Measurements from ENCODE around the gene ACVRL1. TPM values are rescaled to one million over a fixed set of nuclear protein-coding genes. Genes with fewer than 3 reads are reported as not detected.

Gene ACVRL1
- total RNA-seq, 1 donor from 2014 or later, result 0.49 TPM

DNA sequence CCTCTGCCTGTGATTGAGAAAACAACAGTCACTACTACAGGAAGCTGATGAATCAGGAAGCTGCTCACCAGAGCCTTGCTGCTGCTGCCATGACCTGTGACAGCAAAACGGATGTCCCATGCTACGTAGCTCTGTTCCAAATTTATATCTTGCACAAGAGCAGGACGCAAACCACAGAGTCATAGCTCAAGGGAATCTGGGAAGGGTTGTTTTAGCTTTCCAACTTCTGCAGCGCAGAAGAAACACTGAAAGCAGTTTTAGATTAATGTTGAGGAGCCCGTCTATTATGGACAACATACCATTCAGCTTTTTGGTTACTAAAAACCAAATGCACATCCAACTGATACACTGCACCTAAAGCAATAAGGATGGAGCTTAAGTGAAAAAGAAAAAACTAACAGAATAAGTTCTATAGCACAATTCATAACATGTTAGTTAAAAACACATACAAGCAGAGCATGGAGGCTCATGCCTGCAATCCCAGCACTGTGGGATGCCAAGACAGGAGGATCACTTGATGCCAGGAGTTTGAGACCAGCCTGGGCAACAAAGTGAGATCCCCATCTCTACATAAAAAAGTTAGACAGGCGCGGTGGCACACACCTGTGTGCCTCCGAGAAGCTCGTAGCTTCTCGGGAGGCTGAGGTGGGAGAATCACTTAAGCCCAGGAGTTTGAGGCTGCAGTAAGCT, 21.1 kb upstream of the ACVRL1 start:
- Mint-ChIP-seq H3K4me1 (peaks cover 14% of the 10 kb centered on the region), H3K4me3 (no peak overlapping the region), H3K36me3 (ENCODE audit: low read depth) (no peaks in the 10 kb centered on the region), H3K9me3 (no peaks in the 10 kb centered on the region), H3K27ac (ENCODE audit: unreplicated experiment) (peak overlapping the region; percentile 29), H3K27me3 (ENCODE audit: low read depth) (peaks cover 4% of the 10 kb centered on the region)
- TF ChIP-seq, protein P1, sequence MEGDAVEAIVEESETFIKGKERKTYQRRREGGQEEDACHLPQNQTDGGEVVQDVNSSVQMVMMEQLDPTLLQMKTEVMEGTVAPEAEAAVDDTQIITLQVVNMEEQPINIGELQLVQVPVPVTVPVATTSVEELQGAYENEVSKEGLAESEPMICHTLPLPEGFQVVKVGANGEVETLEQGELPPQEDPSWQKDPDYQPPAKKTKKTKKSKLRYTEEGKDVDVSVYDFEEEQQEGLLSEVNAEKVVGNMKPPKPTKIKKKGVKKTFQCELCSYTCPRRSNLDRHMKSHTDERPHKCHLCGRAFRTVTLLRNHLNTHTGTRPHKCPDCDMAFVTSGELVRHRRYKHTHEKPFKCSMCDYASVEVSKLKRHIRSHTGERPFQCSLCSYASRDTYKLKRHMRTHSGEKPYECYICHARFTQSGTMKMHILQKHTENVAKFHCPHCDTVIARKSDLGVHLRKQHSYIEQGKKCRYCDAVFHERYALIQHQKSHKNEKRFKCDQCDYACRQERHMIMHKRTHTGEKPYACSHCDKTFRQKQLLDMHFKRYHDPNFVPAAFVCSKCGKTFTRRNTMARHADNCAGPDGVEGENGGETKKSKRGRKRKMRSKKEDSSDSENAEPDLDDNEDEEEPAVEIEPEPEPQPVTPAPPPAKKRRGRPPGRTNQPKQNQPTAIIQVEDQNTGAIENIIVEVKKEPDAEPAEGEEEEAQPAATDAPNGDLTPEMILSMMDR (conservative IDR thresholded peaks at IDR 0.05), result no peak
- DNase-seq (ENCODE audit: low read depth, low spot score), result no peak

DNA sequence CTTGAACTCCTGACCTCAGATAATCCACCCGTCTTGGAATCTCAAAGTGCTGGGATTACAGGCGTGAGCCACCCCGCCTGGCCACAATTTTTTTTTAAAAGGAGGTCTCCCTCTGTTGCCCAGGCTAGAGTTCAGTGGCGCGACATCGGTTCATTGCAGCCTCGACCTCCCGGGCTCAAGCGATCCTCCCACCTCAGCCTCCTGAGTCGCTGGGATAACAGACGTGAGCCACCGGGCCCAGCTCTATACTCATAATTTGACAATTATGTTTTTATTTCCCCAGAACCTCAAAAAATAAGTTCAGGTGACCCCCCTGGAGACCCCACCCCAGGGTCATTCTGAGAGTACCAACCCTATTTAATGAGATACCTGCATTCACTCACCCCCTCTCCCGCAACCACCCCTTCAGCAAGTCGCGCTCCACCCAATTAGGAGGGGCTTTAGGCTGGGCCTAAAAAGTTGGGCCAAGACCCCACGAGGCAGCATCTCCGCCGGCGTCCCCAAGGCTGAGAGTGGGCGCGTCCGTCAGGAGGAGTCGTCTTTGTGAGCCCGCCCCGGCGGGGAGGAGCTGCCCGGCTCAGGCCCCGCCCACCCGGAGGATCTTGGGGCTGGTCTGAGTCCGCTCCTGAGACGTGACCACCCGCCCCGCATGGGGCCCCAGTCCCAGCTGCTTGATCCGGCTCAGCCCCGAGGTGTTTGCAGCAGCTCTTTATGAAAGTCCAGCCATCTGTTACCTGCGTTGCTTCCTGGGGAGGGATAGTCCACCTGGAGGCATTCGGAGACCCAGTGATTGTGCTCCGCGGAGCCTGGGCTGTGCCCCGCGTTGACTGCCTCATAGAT, 19.6 kb upstream of the ACVRL1 start, which contains the start of gene ANKRD33:
TSS of gene ANKRD33 (plus strand) at position 628 of the 840 bp plus-strand sequence. CDS start at position 712, 84 bp downstream.
- no peak within 1 kb of the TSS for H3K27ac Mint-ChIP-seq (ENCODE audit: unreplicated experiment)
- no peaks in the 10 kb centered on the region for H3K9me3 Mint-ChIP-seq
- TF ChIP-seq, protein P1 (conservative IDR thresholded peaks at IDR 0.05), result no peak
- H3K27me3 Mint-ChIP-seq (ENCODE audit: low read depth), result peaks cover 4% of the 10 kb centered on the region
- no peaks in the 10 kb centered on the region for H3K36me3 Mint-ChIP-seq (ENCODE audit: low read depth)
- H3K4me3 Mint-ChIP-seq, result peak within 1 kb of the TSS; percentile 59
- peaks cover 14% of the 10 kb centered on the region for H3K4me1 Mint-ChIP-seq
- peak; percentile 66 for DNase-seq (ENCODE audit: low read depth, low spot score)

DNA sequence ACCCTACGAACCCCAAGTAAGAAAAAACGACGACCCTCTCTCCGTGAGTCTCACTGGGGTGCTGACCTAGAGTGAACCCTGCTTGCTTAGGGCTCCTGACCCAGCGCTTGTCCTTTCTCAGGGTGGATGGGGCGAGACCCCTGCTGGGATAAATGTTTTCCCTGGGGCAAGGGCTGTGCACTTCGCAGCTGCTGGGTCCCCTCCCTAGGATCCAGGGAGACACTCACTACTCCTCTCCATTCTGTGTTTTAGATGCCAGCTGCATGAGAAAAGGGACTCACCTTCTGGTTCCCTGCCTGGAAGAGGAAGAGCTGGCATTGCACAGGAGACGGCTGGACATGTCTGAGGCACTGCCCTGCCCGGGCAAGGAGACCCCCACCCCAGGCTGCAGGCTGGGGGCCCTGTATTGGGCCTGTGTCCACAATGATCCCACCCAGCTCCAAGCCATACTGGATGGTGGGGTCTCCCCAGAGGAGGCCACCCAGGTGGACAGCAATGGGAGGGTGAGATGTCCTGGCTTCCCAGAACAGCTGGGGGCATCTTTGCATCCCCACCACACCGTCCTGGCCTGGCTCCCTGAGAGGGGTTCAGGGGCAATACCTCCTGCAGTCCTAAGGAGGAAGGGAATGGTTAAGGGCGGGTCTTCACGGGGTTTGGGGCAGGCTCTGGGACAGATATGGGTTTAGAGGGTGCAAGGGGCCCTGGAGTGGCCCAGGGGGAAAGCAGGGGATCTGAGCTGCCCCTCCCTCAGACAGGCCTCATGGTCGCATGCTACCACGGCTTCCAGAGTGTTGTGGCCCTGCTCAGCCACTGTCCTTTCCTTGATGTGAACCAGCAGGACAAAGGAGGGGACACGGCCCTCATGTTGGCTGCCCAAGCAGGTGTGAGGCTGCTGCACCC, 18.7 kb upstream of the ACVRL1 start:
- Mint-ChIP-seq H3K4me3 (no peak overlapping the region), H3K9me3 (no peaks in the 10 kb centered on the region), H3K4me1 (peaks cover 14% of the 10 kb centered on the region), H3K36me3 (ENCODE audit: low read depth) (no peaks in the 10 kb centered on the region), H3K27me3 (ENCODE audit: low read depth) (peaks cover 4% of the 10 kb centered on the region), H3K27ac (ENCODE audit: unreplicated experiment) (no peak overlapping the region)
- TF ChIP-seq, protein P1 (conservative IDR thresholded peaks at IDR 0.05), result no peak
- DNase-seq (ENCODE audit: low read depth, low spot score), result no peak

DNA sequence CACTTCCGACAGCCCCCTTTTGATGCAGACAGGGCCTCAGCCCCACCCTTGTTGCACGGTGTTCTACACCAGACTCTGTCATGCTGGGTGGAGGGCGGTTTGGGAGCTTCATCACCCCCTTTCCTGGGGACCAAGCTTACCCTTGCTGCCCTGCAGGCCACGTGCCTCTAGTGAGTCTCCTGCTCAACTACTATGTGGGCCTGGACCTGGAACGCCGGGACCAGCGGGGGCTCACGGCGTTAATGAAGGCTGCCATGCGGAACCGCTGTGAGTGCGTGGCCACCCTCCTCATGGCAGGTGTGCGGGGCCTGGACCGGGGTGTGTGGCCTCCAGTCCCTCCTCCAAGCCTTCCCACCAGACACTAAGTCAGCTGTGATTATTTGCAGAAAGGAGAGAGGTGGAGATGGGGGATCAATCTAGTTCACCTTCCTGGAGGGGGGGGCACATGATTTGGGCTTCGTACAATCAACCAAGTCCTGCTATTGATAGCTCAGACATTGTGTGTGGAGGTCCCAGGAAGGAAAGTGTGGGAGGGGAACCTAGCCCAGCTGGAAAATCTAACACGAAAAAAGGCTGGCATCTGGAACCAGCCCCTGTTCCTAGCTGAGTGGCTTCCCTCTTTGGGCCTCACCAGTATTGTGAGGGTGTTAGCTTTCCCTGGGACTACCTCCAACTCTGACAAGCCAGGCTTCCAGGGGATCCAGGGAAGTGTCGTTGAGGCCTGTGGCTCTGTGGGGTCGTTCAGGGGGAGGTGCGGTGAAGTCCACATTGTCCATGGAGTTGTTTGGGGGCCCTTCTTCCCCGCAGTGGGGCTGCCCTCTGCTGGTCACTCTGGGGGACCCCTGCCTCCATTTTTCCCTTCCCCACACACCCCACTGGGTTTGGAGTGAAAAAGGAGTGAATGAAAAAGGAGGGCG, 17.8 kb upstream of the ACVRL1 start:
- no peak overlapping the region for H3K4me3 Mint-ChIP-seq
- H3K27me3 Mint-ChIP-seq (ENCODE audit: low read depth), result peaks cover 4% of the 10 kb centered on the region
- no peak overlapping the region for H3K27ac Mint-ChIP-seq (ENCODE audit: unreplicated experiment)
- no peak for DNase-seq (ENCODE audit: low read depth, low spot score)
- TF ChIP-seq, protein P1 (conservative IDR thresholded peaks at IDR 0.05), result peak; percentile 26
- peaks cover 14% of the 10 kb centered on the region for H3K4me1 Mint-ChIP-seq
- no peaks in the 10 kb centered on the region for H3K9me3 Mint-ChIP-seq
- H3K36me3 Mint-ChIP-seq (ENCODE audit: low read depth), result no peaks in the 10 kb centered on the region

All from neural crest cell (in vitro differentiated cells).